K562 (cell line): Measurements from ENCODE around the gene USP20. TPM values are rescaled to one million over a fixed set of nuclear protein-coding genes. Genes with fewer than 3 reads are reported as not detected.

Experiments
- ATAC-seq: fragments of 200-7000 bp; cut with Tn5 transposase; 3 replicates; pipeline ENCODE4 v1.9.1; 2020; ENCODE audit warnings: moderate library complexity
- BruUV-seq: library from RNA; stranded (reverse); fragments of 400-500 nt; replicated peaks from 2 replicates; lab custom pipeline; 2021; lab: Mats Ljungman, UMichigan
- CTCF ChIA-PET: fragments of 300-600 bp; formaldehyde crosslinking; extraction: SDS; loops from one replicate; lab custom pipeline; 2021; ENCODE audit warnings: low intra/inter-chr PET ratio; lab: Yijun Ruan, JAX
- POLR2A ChIA-PET: fragments of 300-600, 350-650 bp; sonication (Branson Sonifier 250); formaldehyde crosslinking; extraction: SDS; loops from one replicate; lab custom pipeline; 2021; ENCODE audit warnings: antibody characterized with exemption, inconsistent platforms; lab: Yijun Ruan, JAX
- DNase-seq, 4 experiments: peaks; one replicate each; pipeline versions ENCODE4 v3.0.0 to v3.0.0-alpha.2; 2011 to 2018; ENCODE audit warnings: low spot score in 3 of 4, mixed read lengths in 3 of 4; ENCODE audit errors: extremely low read depth in 1 of 4
- FAIRE-seq: peaks from 2 replicates; lab custom pipeline; 2011; peaks lifted over from hg19 to GRCh38; lab: Jason Lieb, UNC
- H2AFZ ChIP-seq: 2 replicates; pipeline ENCODE4 v1.6.0; 2011; ENCODE audit warnings: low read depth, low read length, control low read depth, inconsistent platforms
- H3K27ac ChIP-seq: fragments of 200-600 bp; 3 replicates; pipeline ENCODE4 v1.8.0; 2011; ENCODE audit warnings: low read depth, mild to moderate bottlenecking, control low read depth, inconsistent platforms, low read length, moderate library complexity, mixed read lengths; ENCODE audit errors: extremely low read depth
- H3K27me3 ChIP-seq, 2 experiments: fragments of 300-600 bp in 1 of 2; 2 replicates in 1 of 2; 3 replicates in 1 of 2; pipeline versions ENCODE4 v1.6.0 to v1.8.0; 2011; ENCODE audit warnings: inconsistent platforms in 2 of 2, low read length in 2 of 2, mild to moderate bottlenecking in 1 of 2, mixed read lengths in 1 of 2, moderate library complexity in 1 of 2; ENCODE audit not compliant: control insufficient read depth in 2 of 2, insufficient read depth in 2 of 2
- H3K36me3 ChIP-seq: fragments of 300-600 bp; 3 replicates; pipeline ENCODE4 v1.8.0; 2011; ENCODE audit warnings: mild to moderate bottlenecking, low read length, inconsistent platforms; ENCODE audit not compliant: control insufficient read depth, insufficient read depth
- H3K4me1 ChIP-seq, 2 experiments: fragments of 200-600 bp in 1 of 2; replicated peaks in 1 of 2; 2 replicates in 1 of 2; 3 replicates in 1 of 2; pipeline versions ENCODE4 v1.5.1 to v1.8.0; 2011; ENCODE audit warnings: inconsistent platforms in 2 of 2, low read length in 2 of 2, mild to moderate bottlenecking in 1 of 2, mixed read lengths in 1 of 2, moderate library complexity in 1 of 2; ENCODE audit not compliant: control insufficient read depth in 2 of 2, insufficient read depth in 2 of 2
- H3K4me2 ChIP-seq: 2 replicates; pipeline ENCODE4 v1.6.1; 2011; ENCODE audit warnings: low read length, control low read depth, inconsistent platforms, mixed read lengths; ENCODE audit not compliant: insufficient read depth
- H3K4me3 ChIP-seq: fragments of 200-600 bp; sonication (generic), shearing (Covaris generic); 2 replicates; pipeline ENCODE4 v1.5.1; 2016; ENCODE audit warnings: control low read depth, inconsistent platforms
- H3K79me2 ChIP-seq: fragments of 200-600 bp; 3 replicates; pipeline ENCODE4 v1.8.0; 2011; ENCODE audit warnings: low read length, inconsistent platforms; ENCODE audit not compliant: control insufficient read depth, insufficient read depth
- H3K9ac ChIP-seq, 2 experiments: 2 replicates each; pipeline versions ENCODE4 v1.6.0 to v1.6.1; 2011; ENCODE audit warnings: low read depth in 2 of 2, low read length in 2 of 2, control low read depth in 1 of 2, inconsistent platforms in 1 of 2, mild to moderate bottlenecking in 1 of 2, mixed read lengths in 1 of 2; ENCODE audit not compliant: insufficient read depth in 1 of 2
- H3K9me1 ChIP-seq: one replicate; pipeline ENCODE4 v1.6.0; 2011; ENCODE audit warnings: inconsistent platforms, mild to moderate bottlenecking, low read length, moderate library complexity; ENCODE audit not compliant: control insufficient read depth, insufficient read depth
- H3K9me3 ChIP-seq: replicated peaks from 2 replicates; pipeline ENCODE4 v1.5.1; 2011; ENCODE audit warnings: low read depth, low read length, inconsistent platforms; ENCODE audit not compliant: control insufficient read depth, insufficient read depth
- H4K20me1 ChIP-seq: replicated peaks from 2 replicates; pipeline ENCODE4 v1.6.1; 2011; ENCODE audit warnings: low read length, inconsistent platforms, mixed read lengths; ENCODE audit not compliant: control insufficient read depth, insufficient read depth
- BACH1 ChIP-seq: fragments of 200-800 bp; sonication (Bioruptor generic); IDR thresholded peaks from 2 replicates; pipeline ENCODE4 v1.6.1; 2016; ENCODE audit warnings: missing genetic modification characterization, missing compliant biosample characterization
- BCOR ChIP-seq: fragments of 450-650 bp; IDR thresholded peaks from 2 replicates; pipeline ENCODE4 v1.6.1; 2016
- BDP1 ChIP-seq: IDR thresholded peaks from 3 replicates; pipeline ENCODE4 v1.6.1; 2011; ENCODE audit not compliant: insufficient read length, insufficient read depth
- CBX5 ChIP-seq: IDR thresholded peaks from 2 replicates; pipeline ENCODE4 v1.6.1; 2014; ENCODE audit warnings: low read depth, borderline replicate concordance
- RB1 ChIP-seq: fragments of 450-650 bp; IDR thresholded peaks from 2 replicates; pipeline ENCODE4 v1.6.1; 2017; ENCODE audit warnings: low read depth, mild to moderate bottlenecking
- SMAD4 ChIP-seq: fragments of 250-450 bp; sonication (Bioruptor Pico); conservative IDR thresholded peaks from 2 replicates; pipeline ENCODE4 v1.8.0; 2021; ENCODE audit warnings: inconsistent platforms, mild to moderate bottlenecking, moderate library complexity
- TAF1 ChIP-seq: IDR thresholded peaks from 2 replicates; pipeline ENCODE4 v1.6.1; 2011; ENCODE audit warnings: mild to moderate bottlenecking, low read length, moderate library complexity; ENCODE audit not compliant: insufficient read depth, control insufficient read depth, severe bottlenecking; ENCODE audit errors: extremely low read depth
- TAF7 ChIP-seq: fragments of 450-650 bp; IDR thresholded peaks from 2 replicates; pipeline ENCODE4 v1.6.1; 2016; ENCODE audit warnings: missing genetic modification characterization, missing compliant biosample characterization
- ZBTB1 ChIP-seq: sonication (generic); formaldehyde crosslinking; IDR thresholded peaks from 2 replicates; pipeline ENCODE4 v1.8.1; 2023; ENCODE audit warnings: missing genetic modification reagents, low read depth, mild to moderate bottlenecking, borderline replicate concordance
- ZNF124 ChIP-seq: sonication (generic); formaldehyde crosslinking; IDR thresholded peaks from 2 replicates; pipeline ENCODE4 v1.8.1; 2022; ENCODE audit warnings: missing genetic modification reagents
- ZNF449 ChIP-seq: fragments of 250-450 bp; sonication (Bioruptor Pico); IDR thresholded peaks from 2 replicates; pipeline ENCODE4 v1.8.0; 2022; ENCODE audit warnings: moderate library complexity, mild to moderate bottlenecking, inconsistent platforms
- ZNF561 ChIP-seq: fragments of 450-650 bp; formaldehyde crosslinking; conservative IDR thresholded peaks from 2 replicates; pipeline ENCODE4 v1.4.0; 2020; ENCODE audit warnings: mild to moderate bottlenecking, moderate library complexity
- ZNF589 ChIP-seq: fragments of 200-800 bp; sonication (Bioruptor generic); IDR thresholded peaks from 2 replicates; pipeline ENCODE4 v1.6.1; 2016; ENCODE audit warnings: low read depth, missing genetic modification characterization, missing compliant biosample characterization
- ZNF717 ChIP-seq: fragments of 250-450 bp; sonication (Bioruptor Pico); IDR thresholded peaks from 2 replicates; pipeline ENCODE4 v1.5.0; 2021
- whole genome bisulfite sequencing: fragments of 100-300 bp; shearing (Covaris generic); methylation state at CpG from one replicate; pipeline ENCODE4 v1.1.6; 2016; ENCODE audit warnings: low coverage, mixed read lengths; ENCODE audit not compliant: insufficient coverage; ENCODE audit errors: missing lambda C conversion rate; 5-methylcytosine and 5-hydroxymethylcytosine counted together
- in situ Hi-C: fragments of 300-500 bp; cut with MboI; formaldehyde crosslinking; loops from 4 replicates; pipeline ENCODE4 v1.15.0; 2018; ENCODE audit warnings: inconsistent platforms, mixed read lengths
- intact Hi-C: fragments of 100-400 bp; cut with micrococcal nuclease; formaldehyde crosslinking; loops from 2 replicates; pipeline ENCODE4 v1.14.2; 2022
- polyA plus RNA-seq, 8 experiments: library from polyadenylated mRNA; depleted of rRNA in 4 of 8; stranded (reverse) in 5 of 8; unstranded in 3 of 8; fragments of >200 nt; fragmentation: Nextera tagmentation in 2 of 8; fragmentation: Illumina TruSeq in 1 of 8; extraction: Ambion mirVana in 2 of 8; extraction: Trizol in 1 of 8; gene quantifications; 2 replicates each; pipeline versions ENCODE4 v1.2.1 to v1.2.3, GENCODE V29; 2011 to 2014; ENCODE audit warnings: inconsistent platforms in 1 of 8, missing spikeins in 1 of 8
- total RNA-seq, 7 experiments: library from RNA; depleted of rRNA in 6 of 7; stranded (reverse); fragments of >200 nt in 6 of 7; fragmentation: Illumina TruSeq in 2 of 7; extraction: Trizol in 2 of 7; gene quantifications; 2 replicates each; pipeline versions ENCODE4 v1.2.1 to v1.2.3, GENCODE V29; 2011 to 2021; ENCODE audit warnings: low replicate concordance in 1 of 7
- TF ChIP-seq, protein P1 (sequence below): sonication (generic); IDR thresholded peaks from 2 replicates; pipeline ENCODE4 v1.6.1; 2016
- TF ChIP-seq, protein P2 (sequence below): fragments of 450-650 bp; formaldehyde crosslinking; IDR thresholded peaks from 2 replicates; pipeline ENCODE4 v1.4.0; 2020; ENCODE audit warnings: mild to moderate bottlenecking, moderate library complexity
- TF ChIP-seq, protein P3 (sequence below): IDR thresholded peaks from 2 replicates; pipeline ENCODE4 v1.6.1; 2016; ENCODE audit warnings: missing genetic modification characterization, missing compliant biosample characterization

USP20 gene
- total and polyA plus RNA-seq, 9 of the 15 experiments (the other 6 are each of a cell fraction or from before 2014, with no cell fraction given): 1.9 to 136 (median 49.1) TPM

DNA sequence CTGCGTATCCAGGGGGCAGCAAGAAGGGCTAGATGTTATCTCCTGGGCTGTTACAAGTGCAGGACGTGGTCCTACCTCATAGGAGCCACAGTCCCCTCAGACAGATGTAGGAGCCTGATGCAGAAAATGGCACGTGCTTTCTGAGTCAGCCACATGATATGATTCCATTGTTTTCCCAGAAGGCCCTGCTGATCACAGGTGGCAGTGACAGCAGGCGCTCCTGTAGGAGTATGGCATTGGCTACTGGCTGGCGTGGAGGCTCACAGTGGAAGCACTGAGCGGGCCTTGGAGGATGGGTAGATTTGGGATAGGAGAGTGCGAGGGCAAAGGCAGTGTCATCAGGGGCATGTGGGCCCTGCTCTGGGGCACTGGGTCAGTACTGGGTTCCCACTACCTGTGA is 21.9 kb downstream of the USP20 start:
- FAIRE-seq: no peak
- no peak for ATAC-seq
- TF ChIP-seq BACH1 (tag): no peak
- no peak for TF ChIP-seq TAF1
- no peak for TF ChIP-seq ZNF561 (CRISPR knock-in tag)
- no peak for TF ChIP-seq ZNF124 (CRISPR knock-in tag)
- TF ChIP-seq, protein P1, sequence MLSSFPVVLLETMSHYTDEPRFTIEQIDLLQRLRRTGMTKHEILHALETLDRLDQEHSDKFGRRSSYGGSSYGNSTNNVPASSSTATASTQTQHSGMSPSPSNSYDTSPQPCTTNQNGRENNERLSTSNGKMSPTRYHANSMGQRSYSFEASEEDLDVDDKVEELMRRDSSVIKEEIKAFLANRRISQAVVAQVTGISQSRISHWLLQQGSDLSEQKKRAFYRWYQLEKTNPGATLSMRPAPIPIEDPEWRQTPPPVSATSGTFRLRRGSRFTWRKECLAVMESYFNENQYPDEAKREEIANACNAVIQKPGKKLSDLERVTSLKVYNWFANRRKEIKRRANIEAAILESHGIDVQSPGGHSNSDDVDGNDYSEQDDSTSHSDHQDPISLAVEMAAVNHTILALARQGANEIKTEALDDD: no peak
- no peak for TF ChIP-seq BDP1
- peak; percentile 84 for TF ChIP-seq ZNF589 (CRISPR knock-in tag)
- TF ChIP-seq, protein P2, sequence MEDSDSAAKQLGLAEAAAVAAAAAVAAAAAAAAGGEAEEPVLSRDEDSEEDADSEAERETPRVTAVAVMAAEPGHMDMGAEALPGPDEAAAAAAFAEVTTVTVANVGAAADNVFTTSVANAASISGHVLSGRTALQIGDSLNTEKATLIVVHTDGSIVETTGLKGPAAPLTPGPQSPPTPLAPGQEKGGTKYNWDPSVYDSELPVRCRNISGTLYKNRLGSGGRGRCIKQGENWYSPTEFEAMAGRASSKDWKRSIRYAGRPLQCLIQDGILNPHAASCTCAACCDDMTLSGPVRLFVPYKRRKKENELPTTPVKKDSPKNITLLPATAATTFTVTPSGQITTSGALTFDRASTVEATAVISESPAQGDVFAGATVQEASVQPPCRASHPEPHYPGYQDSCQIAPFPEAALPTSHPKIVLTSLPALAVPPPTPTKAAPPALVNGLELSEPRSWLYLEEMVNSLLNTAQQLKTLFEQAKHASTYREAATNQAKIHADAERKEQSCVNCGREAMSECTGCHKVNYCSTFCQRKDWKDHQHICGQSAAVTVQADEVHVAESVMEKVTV (CRISPR knock-in tag): no peak
- TF ChIP-seq BCOR: no peak
- TF ChIP-seq ZBTB1 (CRISPR knock-in tag): no peak
- TF ChIP-seq SMAD4 (CRISPR knock-in tag): peak; percentile 80
- no peak for TF ChIP-seq CBX5
- TF ChIP-seq, protein P3, sequence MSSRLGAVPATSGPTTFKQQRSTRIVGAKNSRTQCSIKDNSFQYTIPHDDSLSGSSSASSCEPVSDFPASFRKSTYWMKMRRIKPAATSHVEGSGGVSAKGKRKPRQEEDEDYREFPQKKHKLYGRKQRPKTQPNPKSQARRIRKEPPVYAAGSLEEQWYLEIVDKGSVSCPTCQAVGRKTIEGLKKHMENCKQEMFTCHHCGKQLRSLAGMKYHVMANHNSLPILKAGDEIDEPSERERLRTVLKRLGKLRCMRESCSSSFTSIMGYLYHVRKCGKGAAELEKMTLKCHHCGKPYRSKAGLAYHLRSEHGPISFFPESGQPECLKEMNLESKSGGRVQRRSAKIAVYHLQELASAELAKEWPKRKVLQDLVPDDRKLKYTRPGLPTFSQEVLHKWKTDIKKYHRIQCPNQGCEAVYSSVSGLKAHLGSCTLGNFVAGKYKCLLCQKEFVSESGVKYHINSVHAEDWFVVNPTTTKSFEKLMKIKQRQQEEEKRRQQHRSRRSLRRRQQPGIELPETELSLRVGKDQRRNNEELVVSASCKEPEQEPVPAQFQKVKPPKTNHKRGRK (tag): no peak
- TF ChIP-seq ZNF449 (CRISPR knock-in tag): 0 out of 2 replicates have a peak, but pooled peaks have one; percentile 6
- no peak for TF ChIP-seq TAF7 (tag)
- no peak for TF ChIP-seq RB1
- TF ChIP-seq ZNF717 (CRISPR knock-in tag): no peak

More for the DNA sequence above, 21.9 kb downstream of the USP20 start:
- peak overlapping the region; percentile 75 for H3K27ac ChIP-seq
- no TSS peak for BruUV-seq
- WGBS: 62% methylated on average over 7 of the region's 7 CpGs
- no peaks in the 10 kb centered on the region for H3K9me1 ChIP-seq
- no peaks in the 10 kb centered on the region for H3K27me3 ChIP-seq
- DNase-seq: peak in 3 of 4 experiments; percentile 57 to 78 (median 71)
- H4K20me1 ChIP-seq: no peaks in the 10 kb centered on the region
- peaks cover 48% of the 10 kb centered on the region for H3K79me2 ChIP-seq
- no peak overlapping the region; the same call in 1 of the 2 replicates for H3K4me2 ChIP-seq
- H3K4me3 ChIP-seq: no peak overlapping the region
- H3K4me1 ChIP-seq: peaks cover 49 to 50% of the 10 kb centered on the region in 2 experiments
- ChIA-PET POLR2A (interaction anchor here (1.2 to 9.4 kb wide), 3 partner anchors 7 to 13 kb away, joined by 3 to 91 read pairs (median 40); no protein-coding TSS in a partner anchor), CTCF (no interaction called here)
- peak overlapping the region; percentile 54 to 76; a peak in 3 of 4 replicates for H3K9ac ChIP-seq
- intact Hi-C loops (no loop called here), in situ Hi-C loops (no loop called here)
- 0 out of 2 replicates have a peak overlapping the region, but pooled peaks have one; percentile 21 for H2AFZ ChIP-seq
- H3K9me3 ChIP-seq: no peaks in the 10 kb centered on the region
- peaks cover 90% of the 10 kb centered on the region for H3K36me3 ChIP-seq
